Fibroblast of lung (primary cell): ENCODE results near the gene HMMR. TPM values are rescaled to one million over a fixed set of nuclear protein-coding genes. Genes with fewer than 3 reads are reported as not detected.
A peak's percentile ranks its signal among the peaks of the same experiment; 100 is the strongest.

ENCODE experiments used
- DNase-seq, 2 donors: peaks; one replicate each; pipeline versions ENCODE4 v3.0.0 to v3.0.0-alpha.2; 2010; ENCODE audit warnings: low read depth in 2 of 2
- H2AFZ ChIP-seq: 2 replicates; pipeline ENCODE4 v1.5.1; 2012; ENCODE audit warnings: low read length, control low read depth, inconsistent platforms
- H3K27ac ChIP-seq: 2 replicates; pipeline ENCODE4 v1.5.1; 2011; ENCODE audit warnings: low read length, control low read depth; ENCODE audit not compliant: insufficient read depth
- H3K27me3 ChIP-seq: 2 replicates; pipeline ENCODE4 v1.5.1; 2011; ENCODE audit warnings: mild to moderate bottlenecking, low read length; ENCODE audit not compliant: control insufficient read depth, insufficient read depth
- H3K36me3 ChIP-seq: 2 replicates; pipeline ENCODE4 v1.5.1; 2011; ENCODE audit warnings: low read length; ENCODE audit not compliant: control insufficient read depth, insufficient read depth
- H3K4me1 ChIP-seq: 2 replicates; pipeline ENCODE4 v1.5.1; 2011; ENCODE audit warnings: low read length; ENCODE audit not compliant: control insufficient read depth, insufficient read depth; ENCODE audit errors: extremely low read depth
- H3K4me2 ChIP-seq: 2 replicates; pipeline ENCODE4 v1.5.1; 2011; ENCODE audit warnings: low read length, control low read depth; ENCODE audit not compliant: insufficient read depth; ENCODE audit errors: extremely low read depth
- H3K4me3 ChIP-seq, 4 experiments: fragments of 200-600 bp in 1 of 4; sonication (generic) in 1 of 4; replicated peaks in 1 of 4; 2 replicates each; pipeline ENCODE4 v1.5.1; 2011 to 2016; ENCODE audit warnings: low read length in 4 of 4, low read depth in 3 of 4, mild to moderate bottlenecking in 3 of 4, control low read depth in 2 of 4, inconsistent platforms in 1 of 4, mixed read lengths in 1 of 4; ENCODE audit not compliant: insufficient read depth in 1 of 4; ENCODE audit errors: control extremely low read depth in 1 of 4
- H3K79me2 ChIP-seq: 2 replicates; pipeline ENCODE4 v1.5.1; 2012; ENCODE audit warnings: mild to moderate bottlenecking, low read length, inconsistent platforms; ENCODE audit not compliant: control insufficient read depth, insufficient read depth
- H3K9ac ChIP-seq: 2 replicates; pipeline ENCODE4 v1.5.1; 2011; ENCODE audit warnings: mild to moderate bottlenecking, low read length, control low read depth; ENCODE audit not compliant: insufficient read depth
- H3K9me3 ChIP-seq: 2 replicates; pipeline ENCODE4 v1.5.1; 2012; ENCODE audit warnings: low read depth, low read length; ENCODE audit not compliant: control insufficient read depth, insufficient read depth
- H4K20me1 ChIP-seq: 2 replicates; pipeline ENCODE4 v1.5.1; 2011; ENCODE audit warnings: low read length; ENCODE audit not compliant: control insufficient read depth, insufficient read depth; ENCODE audit errors: extremely low read depth
- EZH2 ChIP-seq: IDR thresholded peaks from 2 replicates; pipeline ENCODE4 v1.5.1; 2012; ENCODE audit warnings: low read length, control low read depth, mild to moderate bottlenecking; ENCODE audit errors: missing control alignments
- polyA plus RNA-seq, 2 donors: library from polyadenylated mRNA; depleted of rRNA in 1 of 2; stranded (reverse) in 1 of 2; unstranded in 1 of 2; fragments of >200 nt; gene quantifications; 2 replicates each; pipeline ENCODE4 v1.2.1, GENCODE V29; 2011 to 2012; ENCODE audit warnings: missing spikeins in 1 of 2
- total RNA-seq: library from RNA; depleted of rRNA; stranded (reverse); fragments of >200 nt; gene quantifications from 2 replicates; pipeline ENCODE4 v1.2.1, GENCODE V29; 2014
- TF ChIP-seq, protein P1 (sequence below), 2 donors: IDR thresholded peaks in 1 of 2; conservative IDR thresholded peaks in 1 of 2; 1 replicate in 1 of 2; 2 replicates in 1 of 2; pipeline ENCODE4 v1.5.1; 2011 to 2012; ENCODE audit warnings: low read length in 2 of 2, control low read depth in 1 of 2, inconsistent platforms in 1 of 2, low read depth in 1 of 2, mild to moderate bottlenecking in 1 of 2

HMMR gene
- total and polyA plus RNA-seq, 2 donors (not counting 1 experiment from before 2014, with no cell fraction given), result 5.6 to 19.7 TPM

DNA sequence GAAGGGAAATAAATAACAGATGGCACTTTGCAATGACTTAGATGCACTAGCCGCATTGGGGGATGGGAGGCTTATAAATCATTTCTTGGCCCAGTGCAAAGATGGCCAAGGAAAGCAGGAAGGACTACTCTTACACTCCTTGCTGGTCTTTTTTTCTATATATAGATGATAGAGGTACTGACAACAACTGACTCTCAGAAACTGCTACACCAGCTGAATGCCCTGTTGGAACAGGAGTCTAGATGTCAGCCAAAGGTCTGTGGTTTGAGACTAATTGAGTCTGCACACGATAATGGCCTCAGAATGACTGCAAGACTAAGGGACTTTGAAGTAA is 21.4 kb upstream of the HMMR start:
- Histone ChIP-seq H3K4me3 (peak overlapping the region; percentile 32 to 99 (median 76)), H3K79me2 (peaks cover 35% of the 10 kb centered on the region), H2AFZ (no peak overlapping the region), H4K20me1 (no peaks in the 10 kb centered on the region), H3K9me3 (no peaks in the 10 kb centered on the region), H3K27ac (no peak overlapping the region), H3K36me3 (peaks cover 4% of the 10 kb centered on the region), H3K9ac (no peak overlapping the region), H3K4me1 (peaks cover 5% of the 10 kb centered on the region), H3K4me2 (peak overlapping the region; percentile 77), H3K27me3 (no peaks in the 10 kb centered on the region)
- peak; percentile 55 to 76 for DNase-seq
- TF ChIP-seq EZH2, result no peak
- TF ChIP-seq, protein P1, sequence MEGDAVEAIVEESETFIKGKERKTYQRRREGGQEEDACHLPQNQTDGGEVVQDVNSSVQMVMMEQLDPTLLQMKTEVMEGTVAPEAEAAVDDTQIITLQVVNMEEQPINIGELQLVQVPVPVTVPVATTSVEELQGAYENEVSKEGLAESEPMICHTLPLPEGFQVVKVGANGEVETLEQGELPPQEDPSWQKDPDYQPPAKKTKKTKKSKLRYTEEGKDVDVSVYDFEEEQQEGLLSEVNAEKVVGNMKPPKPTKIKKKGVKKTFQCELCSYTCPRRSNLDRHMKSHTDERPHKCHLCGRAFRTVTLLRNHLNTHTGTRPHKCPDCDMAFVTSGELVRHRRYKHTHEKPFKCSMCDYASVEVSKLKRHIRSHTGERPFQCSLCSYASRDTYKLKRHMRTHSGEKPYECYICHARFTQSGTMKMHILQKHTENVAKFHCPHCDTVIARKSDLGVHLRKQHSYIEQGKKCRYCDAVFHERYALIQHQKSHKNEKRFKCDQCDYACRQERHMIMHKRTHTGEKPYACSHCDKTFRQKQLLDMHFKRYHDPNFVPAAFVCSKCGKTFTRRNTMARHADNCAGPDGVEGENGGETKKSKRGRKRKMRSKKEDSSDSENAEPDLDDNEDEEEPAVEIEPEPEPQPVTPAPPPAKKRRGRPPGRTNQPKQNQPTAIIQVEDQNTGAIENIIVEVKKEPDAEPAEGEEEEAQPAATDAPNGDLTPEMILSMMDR (conservative IDR thresholded peaks at IDR 0.05 in 1 of 2, IDR thresholded peaks at IDR 0.05 in 1 of 2; ENCODE audit: low read depth in 1 of 2, low read length in 2 of 2), result no peak

DNA sequence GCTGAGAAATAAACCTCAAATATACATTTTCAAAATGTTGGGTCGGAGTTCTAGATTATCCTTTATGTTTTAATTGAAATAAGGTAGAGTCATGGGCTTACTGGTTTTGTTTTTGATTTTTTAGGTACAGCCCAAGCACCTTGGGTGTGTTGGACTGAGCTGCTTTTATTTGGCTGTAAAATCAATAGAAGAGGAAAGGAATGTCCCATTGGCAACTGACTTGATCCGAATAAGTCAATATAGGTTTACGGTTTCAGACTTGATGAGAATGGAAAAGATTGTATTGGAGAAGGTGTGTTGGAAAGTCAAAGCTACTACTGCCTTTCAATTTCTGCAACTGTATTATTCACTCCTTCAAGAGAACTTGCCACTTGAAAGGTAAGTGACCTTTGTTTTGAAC is 19.5 kb upstream of the HMMR start:
- H3K36me3 ChIP-seq, result peaks cover 4% of the 10 kb centered on the region
- H3K79me2 ChIP-seq, result peaks cover 35% of the 10 kb centered on the region
- H3K4me2 ChIP-seq, result no peak overlapping the region

DNA sequence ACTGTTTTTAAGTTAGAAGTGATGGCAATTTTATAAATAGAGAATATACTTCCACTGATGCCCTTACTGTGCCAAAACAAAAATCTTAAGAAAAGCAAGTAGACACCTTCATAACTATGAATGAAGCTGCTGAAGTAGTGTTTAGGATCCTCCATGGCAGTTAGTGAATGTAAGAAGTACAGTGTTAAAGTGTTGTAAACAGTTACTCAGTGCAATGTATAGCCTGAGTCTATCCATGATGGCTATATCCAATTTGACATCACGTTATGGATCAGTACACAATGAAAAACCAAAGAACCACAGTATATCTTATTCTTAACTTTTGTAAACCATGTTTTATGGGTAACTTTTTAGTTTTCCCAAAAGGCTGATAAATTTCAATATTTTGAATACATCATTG is 15.9 kb upstream of the HMMR start:
- H3K79me2 ChIP-seq, result peaks cover 14% of the 10 kb centered on the region
- DNase-seq, result no peak
- H3K9ac ChIP-seq, result no peak overlapping the region
- TF ChIP-seq, protein P1 (conservative IDR thresholded peaks at IDR 0.05 in 1 of 2, IDR thresholded peaks at IDR 0.05 in 1 of 2; ENCODE audit: low read depth in 1 of 2, low read length in 2 of 2), result no peak
- TF ChIP-seq EZH2, result no peak
- H3K36me3 ChIP-seq, result peaks cover 9% of the 10 kb centered on the region
- H3K27me3 ChIP-seq, result no peaks in the 10 kb centered on the region
- H4K20me1 ChIP-seq, result no peaks in the 10 kb centered on the region
- H2AFZ ChIP-seq, result no peak overlapping the region
- H3K4me3 ChIP-seq, result no peak overlapping the region
- H3K4me2 ChIP-seq, result no peak overlapping the region
- no peak overlapping the region for H3K27ac ChIP-seq
- peaks cover 3% of the 10 kb centered on the region for H3K4me1 ChIP-seq
- no peaks in the 10 kb centered on the region for H3K9me3 ChIP-seq

More for the DNA sequence above, 19.5 kb upstream of the HMMR start:
- peaks cover 5% of the 10 kb centered on the region for H3K4me1 ChIP-seq
- TF ChIP-seq, protein P1 (conservative IDR thresholded peaks at IDR 0.05 in 1 of 2, IDR thresholded peaks at IDR 0.05 in 1 of 2; ENCODE audit: low read depth in 1 of 2, low read length in 2 of 2), result no peak
- TF ChIP-seq EZH2, result no peak
- no peak for DNase-seq
- H4K20me1 ChIP-seq, result no peaks in the 10 kb centered on the region
- H3K4me3 ChIP-seq, result peak overlapping the region in 2 of 4 experiments; percentile 17 to 99
- H2AFZ ChIP-seq, result no peak overlapping the region
- no peak overlapping the region for H3K9ac ChIP-seq
- H3K27ac ChIP-seq, result no peak overlapping the region
- H3K27me3 ChIP-seq, result no peaks in the 10 kb centered on the region
- no peaks in the 10 kb centered on the region for H3K9me3 ChIP-seq
